Smooth muscle cell (in vitro differentiated cells): Measurements from ENCODE around the gene BAD. TPM values are rescaled to one million over a fixed set of nuclear protein-coding genes. Genes with fewer than 3 reads are reported as not detected.

Source experiments
- DNase-seq: peaks from one replicate; lab custom pipeline; 2025; ENCODE audit not compliant: unreplicated experiment; lab: John Stamatoyannopoulos, UW
- H2AFZ ChIP-seq: fragments of 200-600 bp; sonication (generic); 2 replicates; pipeline ENCODE4 v1.6.0; 2016; ENCODE audit warnings: antibody characterized with exemption, low read depth, mild to moderate bottlenecking
- H3F3A ChIP-seq: fragments of 200-600 bp; sonication (generic); 2 replicates; pipeline ENCODE4 v1.6.0; 2017; ENCODE audit warnings: antibody characterized with exemption, low read depth
- H3K27ac ChIP-seq: fragments of 200-600 bp; sonication (generic); 2 replicates; pipeline ENCODE4 v1.5.1; 2016; ENCODE audit warnings: low read depth, mild to moderate bottlenecking
- H3K27me3 ChIP-seq: fragments of 200-600 bp; sonication (generic); 2 replicates; pipeline ENCODE4 v1.6.1; 2016; ENCODE audit warnings: low read depth, mild to moderate bottlenecking
- H3K36me3 ChIP-seq: fragments of 200-600 bp; sonication (generic); 2 replicates; pipeline ENCODE4 v1.5.1; 2016; ENCODE audit warnings: low read depth
- H3K4me1 ChIP-seq: fragments of 200-600 bp; sonication (generic); 2 replicates; pipeline ENCODE4 v1.5.1; 2016; ENCODE audit warnings: low read depth
- H3K4me2 ChIP-seq: fragments of 200-600 bp; sonication (generic); 2 replicates; pipeline ENCODE4 v1.6.0; 2016; ENCODE audit warnings: mild to moderate bottlenecking
- H3K4me3 ChIP-seq: fragments of 200-600 bp; sonication (generic); 2 replicates; pipeline ENCODE4 v1.5.1; 2016; ENCODE audit warnings: mild to moderate bottlenecking
- H3K79me2 ChIP-seq: fragments of 200-600 bp; sonication (generic); 2 replicates; pipeline ENCODE4 v1.6.0; 2016; ENCODE audit warnings: low read depth, mild to moderate bottlenecking
- H3K9ac ChIP-seq: fragments of 200-600 bp; sonication (generic); 2 replicates; pipeline ENCODE4 v1.6.0; 2016; ENCODE audit warnings: low read depth
- H3K9me3 ChIP-seq: fragments of 200-600 bp; sonication (generic); replicated peaks from 2 replicates; pipeline ENCODE4 v1.5.1; 2016; ENCODE audit warnings: low read depth
- H4K20me1 ChIP-seq: fragments of 200-600 bp; sonication (generic); 2 replicates; pipeline ENCODE4 v1.6.0; 2016; ENCODE audit warnings: low read depth
- CTCF ChIP-seq: fragments of 200-600 bp; sonication (generic); IDR thresholded peaks from 2 replicates; pipeline ENCODE4 v1.5.1; 2017; ENCODE audit warnings: borderline replicate concordance, mild to moderate bottlenecking, antibody characterized with exemption; ENCODE audit not compliant: insufficient read depth, poor library complexity, severe bottlenecking
- WGBS: methylation state at CpG from one replicate; pipeline ENCODE4 v1.1.7; 2016; ENCODE audit warnings: low lambda C conversion rate; 5-methylcytosine and 5-hydroxymethylcytosine counted together
- polyA plus RNA-seq: library from polyadenylated mRNA; unstranded; fragments of >200 nt; fragmentation: Nextera tagmentation; extraction: Ambion mirVana; gene quantifications from 2 replicates; pipeline ENCODE4 v1.2.1, GENCODE V29; 2016
- total RNA-seq: library from RNA; depleted of rRNA; stranded (reverse); fragments of >200 nt; gene quantifications from 2 replicates; pipeline ENCODE4 v1.2.3, GENCODE V29; 2014

Gene BAD
- total and polyA plus RNA-seq, 2 experiments from 2014 or later: 65.8 to 117 TPM

- H3K79me2 ChIP-seq: no peaks in the 10 kb centered on the region
- H3K36me3 ChIP-seq: no peaks in the 10 kb centered on the region
- no peaks in the 10 kb centered on the region for H3K9me3 ChIP-seq
- H3K27me3 ChIP-seq: no peaks in the 10 kb centered on the region
- 1% methylated on average over 34 of the region's 34 CpGs for WGBS
- peak overlapping the region; percentile 47 for H2AFZ ChIP-seq
- peak overlapping the region; percentile 86 for H3K4me2 ChIP-seq
- peak overlapping the region; percentile 62 for H3K4me3 ChIP-seq
- peaks cover 8% of the 10 kb centered on the region for H3K4me1 ChIP-seq
- no peaks in the 10 kb centered on the region for H4K20me1 ChIP-seq
- H3K9ac ChIP-seq: peak overlapping the region; percentile 85
- no peak for TF ChIP-seq CTCF
- DNase-seq: no peak
- H3K27ac ChIP-seq: peak overlapping the region; percentile 91
- peaks cover 12% of the 10 kb centered on the region for H3F3A ChIP-seq
Observed at GRCh38 chr11:64268893-64269539, 15.4 kb downstream of the BAD start.

GRCh38 chr11:64268025-64268892 lies 16.2 kb downstream of the BAD start:
- no peak for TF ChIP-seq CTCF
- no peak for DNase-seq

GRCh38 chr11:64267207-64267945 lies 17.1 kb downstream of the BAD start:
- H3F3A ChIP-seq: peaks cover 12% of the 10 kb centered on the region
- 87% methylated on average over 13 of the region's 27 CpGs for WGBS
- H3K9ac ChIP-seq: no peak overlapping the region
- no peaks in the 10 kb centered on the region for H3K36me3 ChIP-seq
- H3K4me2 ChIP-seq: no peak overlapping the region
- no peak overlapping the region for H3K4me3 ChIP-seq
- H3K9me3 ChIP-seq: no peaks in the 10 kb centered on the region
- no peak for TF ChIP-seq CTCF
- H3K79me2 ChIP-seq: no peaks in the 10 kb centered on the region
- no peaks in the 10 kb centered on the region for H4K20me1 ChIP-seq
- H3K27ac ChIP-seq: no peak overlapping the region
- no peaks in the 10 kb centered on the region for H3K27me3 ChIP-seq
- no peak for DNase-seq
- peaks cover 8% of the 10 kb centered on the region for H3K4me1 ChIP-seq
- H2AFZ ChIP-seq: no peak overlapping the region

More at GRCh38 chr11:64268025-64268892, 16.2 kb downstream of the BAD start:
- Histone ChIP-seq H2AFZ (no peak overlapping the region), H3K79me2 (no peaks in the 10 kb centered on the region), H3K4me2 (peak overlapping the region; percentile 86), H3K9ac (peak overlapping the region; percentile 85), H4K20me1 (no peaks in the 10 kb centered on the region), H3F3A (peaks cover 12% of the 10 kb centered on the region), H3K9me3 (no peaks in the 10 kb centered on the region), H3K4me3 (peak overlapping the region; percentile 62), H3K36me3 (no peaks in the 10 kb centered on the region), H3K4me1 (peaks cover 8% of the 10 kb centered on the region), H3K27ac (peak overlapping the region; percentile 91), H3K27me3 (no peaks in the 10 kb centered on the region)
- 75% methylated on average over 21 of the region's 23 CpGs for WGBS
